Activated CD8-positive, alpha-beta T cell treated with anti-CD3 and anti-CD28 coated beads for 36 hours (primary cell): ENCODE results near the gene SLIT1. TPM values are rescaled to one million over a fixed set of nuclear protein-coding genes. Genes with fewer than 3 reads are reported as not detected.

ENCODE experiments used
- ATAC-seq: fragments of 200-7000 bp; cut with Tn5 transposase; one replicate; pipeline ENCODE4 v1.10.0; 2021; ENCODE audit warnings: mild to moderate bottlenecking, moderate library complexity
- CTCF ChIA-PET: fragments of 350-600 bp; sonication (Branson Sonifier 250); formaldehyde crosslinking; loops from one replicate; lab custom pipeline; 2021; ENCODE audit warnings: antibody characterized with exemption; lab: Charles Lee
- POLR2A ChIA-PET: fragments of 350-600 bp; sonication (Branson Sonifier 250); formaldehyde crosslinking; loops from one replicate; lab custom pipeline; 2021; ENCODE audit warnings: antibody characterized with exemption; lab: Charles Lee
- DNase-seq: peaks from one replicate; pipeline ENCODE4 v3.0.0-alpha.2; 2020
- H3K27ac Mint-ChIP-seq: one replicate; pipeline ENCODE4 v1.8.0; 2021; ENCODE audit warnings: mild to moderate bottlenecking, mixed read lengths
- H3K27me3 Mint-ChIP-seq: one replicate; pipeline ENCODE4 v1.8.0; 2021; ENCODE audit warnings: mixed read lengths
- H3K36me3 Mint-ChIP-seq: one replicate; pipeline ENCODE4 v1.8.0; 2021; ENCODE audit warnings: low read depth, mixed read lengths
- H3K4me1 Mint-ChIP-seq: one replicate; pipeline ENCODE4 v1.8.0; 2021; ENCODE audit warnings: low read depth, mixed read lengths
- H3K4me3 Mint-ChIP-seq: one replicate; pipeline ENCODE4 v1.8.0; 2021; ENCODE audit warnings: mild to moderate bottlenecking, moderate library complexity, mixed read lengths
- H3K9me3 Mint-ChIP-seq: one replicate; pipeline ENCODE4 v1.8.0; 2021; ENCODE audit warnings: mixed read lengths
- intact Hi-C: fragments of 100-400 bp; cut with micrococcal nuclease; formaldehyde crosslinking; loops from one replicate; pipeline ENCODE4 v1.10.0; 2022
- total RNA-seq, 2 experiments: library from RNA; stranded (reverse); gene quantifications; one replicate each; pipeline ENCODE4 v1.2.3, GENCODE V29; 2021
- TF ChIP-seq, protein P1 (sequence below): fragments of 200-600 bp; IDR thresholded peaks from one replicate; pipeline ENCODE4 v1.8.0; 2022; ENCODE audit warnings: antibody characterized with exemption, mild to moderate bottlenecking

Gene SLIT1
- total RNA-seq, 2 experiments from 2014 or later, result 0.34 to 1.2 TPM

DNA sequence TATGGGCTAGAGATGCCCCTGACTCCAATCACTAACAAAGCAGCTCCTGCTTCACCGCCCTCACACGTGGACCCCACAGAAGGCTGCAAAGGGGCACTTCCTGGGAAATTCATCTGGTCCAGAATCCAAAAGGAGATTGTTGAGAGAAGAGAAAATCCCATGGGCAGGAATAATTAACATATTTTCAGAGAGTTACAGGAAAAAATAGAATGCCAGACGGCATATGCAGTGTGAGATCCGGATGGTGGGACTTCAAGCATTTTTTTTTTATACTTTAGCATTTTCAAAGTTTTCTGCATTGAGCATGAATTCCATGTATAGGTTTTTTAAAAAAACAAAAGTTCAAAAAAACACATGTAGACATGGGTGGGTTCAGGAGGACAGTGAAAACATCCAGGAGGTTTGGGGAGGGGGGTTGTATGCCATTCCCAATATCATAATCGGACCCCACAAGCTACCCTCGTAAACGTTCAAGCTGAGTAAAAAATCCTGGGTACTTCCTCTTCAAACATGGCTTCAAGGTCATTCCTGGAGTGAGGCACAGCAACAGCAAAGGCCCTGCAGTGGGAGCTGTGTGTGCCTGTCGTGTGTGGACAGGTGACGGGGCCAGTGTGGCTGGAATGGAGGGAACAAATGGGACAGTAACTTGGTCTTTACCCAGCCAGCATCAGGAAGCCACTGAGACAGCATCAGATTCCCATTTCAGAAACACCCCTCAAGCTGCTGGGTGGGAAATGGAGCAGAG is 128.1 kb downstream of the SLIT1 start:
- no peaks in the 10 kb centered on the region for H3K27me3 Mint-ChIP-seq
- CTCF ChIA-PET, result interaction anchor here (0.7 to 3.5 kb wide), 2 partner anchors 15 to 20 kb away, joined by 4 to 14 read pairs; no protein-coding TSS in a partner anchor
- H3K4me3 Mint-ChIP-seq, result no peak overlapping the region
- POLR2A ChIA-PET, result no interaction called here
- no peaks in the 10 kb centered on the region for H3K9me3 Mint-ChIP-seq
- H3K27ac Mint-ChIP-seq, result no peak overlapping the region
- intact Hi-C loops, result no loop called here
- H3K4me1 Mint-ChIP-seq, result no peaks in the 10 kb centered on the region
- H3K36me3 Mint-ChIP-seq, result no peaks in the 10 kb centered on the region
- TF ChIP-seq, protein P1, sequence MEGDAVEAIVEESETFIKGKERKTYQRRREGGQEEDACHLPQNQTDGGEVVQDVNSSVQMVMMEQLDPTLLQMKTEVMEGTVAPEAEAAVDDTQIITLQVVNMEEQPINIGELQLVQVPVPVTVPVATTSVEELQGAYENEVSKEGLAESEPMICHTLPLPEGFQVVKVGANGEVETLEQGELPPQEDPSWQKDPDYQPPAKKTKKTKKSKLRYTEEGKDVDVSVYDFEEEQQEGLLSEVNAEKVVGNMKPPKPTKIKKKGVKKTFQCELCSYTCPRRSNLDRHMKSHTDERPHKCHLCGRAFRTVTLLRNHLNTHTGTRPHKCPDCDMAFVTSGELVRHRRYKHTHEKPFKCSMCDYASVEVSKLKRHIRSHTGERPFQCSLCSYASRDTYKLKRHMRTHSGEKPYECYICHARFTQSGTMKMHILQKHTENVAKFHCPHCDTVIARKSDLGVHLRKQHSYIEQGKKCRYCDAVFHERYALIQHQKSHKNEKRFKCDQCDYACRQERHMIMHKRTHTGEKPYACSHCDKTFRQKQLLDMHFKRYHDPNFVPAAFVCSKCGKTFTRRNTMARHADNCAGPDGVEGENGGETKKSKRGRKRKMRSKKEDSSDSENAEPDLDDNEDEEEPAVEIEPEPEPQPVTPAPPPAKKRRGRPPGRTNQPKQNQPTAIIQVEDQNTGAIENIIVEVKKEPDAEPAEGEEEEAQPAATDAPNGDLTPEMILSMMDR, result no peak
- ATAC-seq, result no peak
- no peak for DNase-seq

DNA sequence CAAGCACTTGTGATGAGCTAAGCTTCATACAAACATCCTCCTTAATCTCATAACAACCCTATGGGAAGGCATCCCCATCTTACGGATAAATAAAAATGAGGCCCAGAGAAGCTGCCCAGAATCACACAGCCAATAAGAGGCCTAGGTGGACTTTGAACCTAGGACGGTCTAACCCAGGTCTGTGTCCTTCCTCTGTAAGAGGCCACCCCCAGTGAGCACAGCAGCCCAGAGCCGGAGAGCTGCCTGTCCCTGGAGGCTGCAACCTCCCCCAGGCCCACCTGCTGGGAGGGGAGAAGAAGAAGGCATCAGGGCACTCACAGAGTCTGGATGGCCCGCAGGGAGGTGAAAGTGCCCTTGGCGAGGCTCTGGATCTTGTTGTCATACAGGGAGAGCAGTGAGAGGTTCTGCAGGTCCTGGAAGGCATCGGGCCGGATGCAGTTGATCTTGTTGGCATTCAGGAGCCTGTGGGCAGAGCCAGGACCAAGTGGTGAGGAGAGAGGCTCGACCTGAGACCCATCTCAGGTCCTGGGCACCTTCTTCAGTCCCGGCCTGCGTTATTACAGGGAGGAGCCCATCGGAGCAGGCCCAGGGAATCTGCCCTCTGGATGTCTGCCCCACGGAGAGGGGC is 129.6 kb downstream of the SLIT1 start:
- no peak for DNase-seq
- H3K9me3 Mint-ChIP-seq, result peaks cover 1% of the 10 kb centered on the region
- peaks cover 1% of the 10 kb centered on the region for H3K27me3 Mint-ChIP-seq
- intact Hi-C loops, result no loop called here
- H3K27ac Mint-ChIP-seq, result no peak overlapping the region
- TF ChIP-seq, protein P1, result no peak
- peaks cover under 1% of the 10 kb centered on the region for H3K4me1 Mint-ChIP-seq
- no peaks in the 10 kb centered on the region for H3K36me3 Mint-ChIP-seq
- no peak overlapping the region for H3K4me3 Mint-ChIP-seq
- ChIA-PET CTCF (interaction anchor here (0.9 to 3.5 kb wide), 2 partner anchors 17 to 162 kb away, joined by 3 to 14 read pairs; no protein-coding TSS in a partner anchor), POLR2A (no interaction called here)
- ATAC-seq, result no peak

DNA sequence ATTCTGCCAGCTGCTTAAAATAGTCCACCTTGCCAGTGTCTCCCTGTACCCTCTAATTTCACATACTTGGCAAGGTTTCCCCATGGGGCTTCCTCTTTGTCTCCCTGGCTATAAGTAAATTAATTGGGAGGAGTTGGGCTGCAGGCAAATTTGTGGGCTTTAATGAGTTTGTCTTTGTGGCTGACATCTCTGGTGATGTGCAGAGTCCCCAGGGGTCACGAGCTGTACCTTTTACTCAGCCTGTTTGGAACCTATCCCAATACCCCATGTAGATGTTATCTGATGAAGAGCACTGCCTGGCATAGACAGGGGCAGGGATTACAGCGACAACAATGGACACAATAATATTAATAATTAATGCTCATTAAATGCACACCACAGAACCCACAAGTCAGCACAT is 132.5 kb downstream of the SLIT1 start:
- DNase-seq (no peak), ATAC-seq (no peak)
- ChIA-PET POLR2A (interaction anchor here (1.2 kb wide), 1 partner anchor 13 kb away, joined by 4 read pairs; no protein-coding TSS in a partner anchor), CTCF (interaction anchor here (1.2 to 1.6 kb wide), 3 partner anchors 16 to 157 kb away, joined by 4 to 12 read pairs (median 5); no protein-coding TSS in a partner anchor)
- Mint-ChIP-seq H3K36me3 (no peaks in the 10 kb centered on the region), H3K9me3 (peaks cover 5% of the 10 kb centered on the region), H3K27me3 (peaks cover 3% of the 10 kb centered on the region), H3K4me3 (no peak overlapping the region), H3K4me1 (peaks cover 8% of the 10 kb centered on the region), H3K27ac (no peak overlapping the region)
- TF ChIP-seq, protein P1, result no peak
- intact Hi-C loops, result no loop called here

DNA sequence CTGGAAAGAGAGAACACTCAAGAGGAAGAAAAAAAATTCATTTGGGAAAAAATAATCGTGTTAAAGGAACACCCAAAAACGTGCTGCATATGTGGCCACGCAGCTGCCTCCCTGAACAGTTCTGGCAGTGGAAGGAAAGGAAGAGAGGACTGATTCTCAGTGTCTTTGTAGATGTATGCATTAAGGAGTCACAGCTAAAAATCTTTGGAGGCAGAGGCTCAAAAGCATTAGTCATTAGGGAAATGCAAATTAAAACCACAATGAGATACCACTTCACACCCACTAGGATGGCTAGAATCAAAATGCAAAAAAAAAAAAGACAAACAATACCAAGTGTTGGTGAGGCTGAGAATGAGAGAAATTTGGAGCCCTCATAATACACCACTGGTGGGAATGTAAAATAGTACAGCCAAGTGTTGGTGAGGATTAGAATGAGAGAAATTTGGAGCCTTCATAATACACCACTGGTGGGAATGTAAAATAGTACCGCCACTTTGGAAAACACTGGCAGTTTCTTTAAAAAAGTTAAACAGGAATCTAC is 134.7 kb downstream of the SLIT1 start:
- ChIA-PET POLR2A (no interaction called here), CTCF (interaction anchor here (0.8 to 3.6 kb wide), 4 partner anchors 14 to 27 kb away, joined by 3 to 22 read pairs (median 4); no protein-coding TSS in a partner anchor)
- Mint-ChIP-seq H3K27me3 (peaks cover 3% of the 10 kb centered on the region), H3K27ac (no peak overlapping the region), H3K36me3 (no peaks in the 10 kb centered on the region), H3K4me3 (no peak overlapping the region), H3K4me1 (peaks cover 8% of the 10 kb centered on the region), H3K9me3 (peaks cover 5% of the 10 kb centered on the region)
- DNase-seq (no peak), ATAC-seq (peak; percentile 34)
- intact Hi-C loops, result no loop called here
- TF ChIP-seq, protein P1, result no peak
